ENCODE data around the gene SP140.
"Not testable (repeated sequence)": the region's sequence is repeated elsewhere in the genome, so short reads cannot be mapped to it uniquely, and the experiment has no call there.

The SP140 gene

DNA sequence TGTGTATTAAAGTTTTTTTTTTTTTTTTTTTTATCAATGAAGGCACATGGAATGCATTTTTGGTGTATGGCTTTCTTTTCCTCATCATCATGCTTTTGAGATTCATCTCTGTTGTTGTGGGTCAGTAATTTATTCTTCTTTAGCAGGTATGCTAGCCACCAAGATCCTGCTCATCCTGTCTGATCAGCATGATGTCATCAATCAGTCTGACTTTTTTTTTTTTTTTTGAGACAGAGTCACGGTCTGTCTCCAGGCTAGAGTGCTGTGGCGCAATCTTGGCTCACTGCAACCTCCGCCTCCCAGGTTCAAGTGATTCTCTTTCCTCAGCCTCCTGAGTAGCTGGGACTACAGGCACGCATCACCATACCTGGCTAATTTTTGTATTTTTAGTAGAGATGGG is 2.7 kb upstream of the SP140 start:
- not testable (repeated sequence) for FAIRE-seq; DNase-seq (ENCODE audit: extremely low spot score, insufficient read length, low read depth)

GRCh38 chr2:230224458-230224857 is 1.1 kb upstream of the SP140 start:
- DNase-seq (ENCODE audit: extremely low spot score, insufficient read length, low read depth) (no peak), FAIRE-seq (peak; percentile 88)

- DNase-seq (ENCODE audit: extremely low spot score, insufficient read length, low read depth) (no peak), FAIRE-seq (no peak)
These were observed 565 bp downstream of the SP140 start for GRCh38 chr2:230226051-230226551.

DNA sequence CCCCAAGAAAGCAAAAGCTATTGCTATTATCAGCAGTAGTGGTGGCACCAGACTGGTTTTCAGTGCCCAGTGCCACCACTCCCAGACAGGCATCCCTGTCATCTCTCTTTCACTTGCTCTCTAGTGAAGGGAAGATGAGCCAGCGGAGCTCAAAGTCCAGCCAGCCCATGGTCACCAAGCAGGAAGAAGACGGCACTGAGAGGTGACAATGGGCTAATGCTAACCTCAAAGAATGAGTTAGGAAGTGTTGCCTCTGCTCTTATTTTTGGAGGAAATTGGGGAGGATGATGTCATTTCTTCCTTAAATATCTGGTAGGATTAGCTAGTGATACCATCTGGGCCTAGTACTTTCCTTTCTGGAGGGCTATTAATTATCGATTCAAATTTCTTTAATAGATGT is 1.7 kb downstream of the SP140 start:
- FAIRE-seq (no peak), DNase-seq (ENCODE audit: extremely low spot score, insufficient read length, low read depth) (no peak)

DNA sequence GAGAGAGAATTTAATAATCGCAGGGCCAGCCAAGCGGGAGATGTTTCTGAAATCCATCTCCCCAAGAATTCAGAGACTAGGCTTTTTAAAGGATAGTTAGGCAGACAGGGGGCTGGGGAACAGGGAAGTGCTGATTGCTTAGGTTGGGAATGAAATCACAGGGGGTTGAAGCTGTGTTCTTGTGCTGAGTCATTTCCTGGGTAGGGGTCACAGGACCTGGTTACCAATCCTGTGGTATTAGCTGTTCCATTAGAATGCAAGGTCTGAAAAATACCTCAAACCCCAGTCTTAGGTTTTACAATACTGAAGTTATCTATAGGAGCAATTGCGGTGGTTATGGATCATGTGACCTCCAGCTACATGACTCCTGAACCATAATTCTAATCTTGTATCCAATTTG is 4.6 kb downstream of the SP140 start:
- DNase-seq (ENCODE audit: extremely low spot score, insufficient read length, low read depth) (no peak), FAIRE-seq (peak; percentile 81)

GRCh38 chr2:230230496-230231200 is 5.1 kb downstream of the SP140 start:
- DNase-seq (ENCODE audit: extremely low spot score, insufficient read length, low read depth) (no peak), FAIRE-seq (peak; percentile 48)

GRCh38 chr2:230231251-230231650 is 5.7 kb downstream of the SP140 start:
- DNase-seq (ENCODE audit: extremely low spot score, insufficient read length, low read depth) (no peak), FAIRE-seq (peak; percentile 60)

DNA sequence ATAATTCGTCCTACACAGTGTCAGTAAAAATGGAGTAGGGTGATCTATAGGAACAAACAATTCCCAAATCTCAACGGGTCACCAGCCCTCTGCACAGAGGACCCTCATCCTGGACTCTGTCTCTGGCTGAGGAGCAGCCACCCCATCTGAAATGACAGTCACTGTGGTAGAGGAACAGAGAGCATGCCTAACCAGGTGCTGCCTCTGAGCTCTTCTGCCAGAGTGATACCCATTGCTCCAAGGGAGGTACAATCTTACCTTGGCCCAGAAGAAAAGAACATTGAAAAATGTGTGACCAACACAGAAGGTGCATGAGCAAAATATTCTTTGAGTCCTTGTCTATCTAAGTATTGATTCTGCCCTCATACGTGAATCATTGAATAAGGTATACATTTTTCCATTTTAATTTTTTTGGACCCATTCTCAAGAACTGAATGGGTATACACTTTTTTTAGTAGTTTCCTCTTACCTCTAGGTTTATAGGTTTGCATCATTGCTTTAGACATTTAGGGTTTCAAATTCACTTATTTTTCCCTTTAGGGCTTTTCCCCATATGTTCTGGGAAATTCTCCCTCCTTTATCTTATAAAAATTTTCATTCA is 8.7 kb downstream of the SP140 start:
- no peak for DNase-seq (ENCODE audit: extremely low spot score, insufficient read length, low read depth)
- FAIRE-seq: peak; percentile 86

GRCh38 chr2:230234845-230235244 is 9.3 kb downstream of the SP140 start:
- peak; percentile 84 for FAIRE-seq
- DNase-seq (ENCODE audit: extremely low spot score, insufficient read length, low read depth): no peak

GRCh38 chr2:230244211-230244610 is 18.7 kb downstream of the SP140 start:
- no peak for DNase-seq (ENCODE audit: extremely low spot score, insufficient read length, low read depth)
- no peak for FAIRE-seq

- no peak for FAIRE-seq
- DNase-seq (ENCODE audit: extremely low spot score, insufficient read length, low read depth): no peak
These were observed 20.7 kb downstream of the SP140 start for GRCh38 chr2:230246206-230246605.

DNA sequence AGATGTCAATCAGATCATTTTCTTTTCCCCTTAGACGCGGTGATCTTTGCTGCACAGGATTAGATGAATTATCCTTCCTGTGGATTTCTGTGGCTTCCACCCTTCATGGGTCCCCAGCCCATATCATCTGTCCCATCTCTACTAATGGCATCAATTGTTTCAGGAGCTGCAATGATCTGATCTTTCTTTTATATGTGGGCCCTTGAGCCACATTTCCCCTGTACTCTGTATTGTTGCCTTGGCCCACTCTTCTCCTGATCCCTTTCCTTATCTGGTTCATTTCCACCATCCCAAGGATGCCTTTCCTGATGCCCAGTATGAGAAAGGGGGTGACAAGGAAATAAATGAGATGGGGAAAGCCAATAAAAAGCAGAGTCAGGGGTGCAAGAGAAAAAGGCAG is 24.7 kb downstream of the SP140 start:
- DNase-seq (ENCODE audit: extremely low spot score, insufficient read length, low read depth): no peak
- FAIRE-seq: no peak

DNA sequence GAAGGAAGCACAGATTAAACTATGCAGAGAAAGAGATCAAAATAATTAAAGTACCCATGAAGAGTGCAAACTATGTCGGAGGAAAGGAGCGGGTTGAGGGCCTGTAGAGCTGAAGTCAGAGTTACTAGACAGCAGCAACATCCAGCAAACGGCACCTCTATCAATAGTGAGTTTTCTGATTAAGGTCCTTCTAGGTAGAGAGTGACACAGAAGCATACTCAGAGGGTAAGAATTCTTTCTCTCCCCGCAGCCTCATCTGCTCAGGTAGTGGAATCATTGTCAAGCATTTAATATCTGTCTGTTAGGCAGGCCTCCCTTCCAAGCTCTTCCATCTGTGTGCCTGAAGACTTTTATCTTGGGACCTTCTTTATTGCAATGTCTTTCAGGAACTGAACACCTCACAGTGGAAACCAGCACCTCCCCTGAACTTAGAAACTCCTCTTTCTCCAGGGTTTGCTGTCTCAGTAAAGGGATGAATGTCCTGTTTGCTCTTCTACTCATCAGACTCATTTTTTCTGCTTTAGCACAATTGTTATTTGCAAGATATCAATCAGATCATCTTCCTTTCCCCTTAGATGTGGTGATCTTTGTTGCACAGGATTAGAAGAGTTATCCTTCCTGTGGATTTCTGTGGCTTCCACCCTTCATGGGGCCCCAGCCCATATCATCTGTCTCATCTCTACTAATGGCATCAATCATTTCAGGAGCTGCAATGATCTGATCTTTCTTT is 28.8 kb downstream of the SP140 start:
- DNase-seq (ENCODE audit: extremely low spot score, insufficient read length, low read depth): no peak
- no peak for FAIRE-seq

DNA sequence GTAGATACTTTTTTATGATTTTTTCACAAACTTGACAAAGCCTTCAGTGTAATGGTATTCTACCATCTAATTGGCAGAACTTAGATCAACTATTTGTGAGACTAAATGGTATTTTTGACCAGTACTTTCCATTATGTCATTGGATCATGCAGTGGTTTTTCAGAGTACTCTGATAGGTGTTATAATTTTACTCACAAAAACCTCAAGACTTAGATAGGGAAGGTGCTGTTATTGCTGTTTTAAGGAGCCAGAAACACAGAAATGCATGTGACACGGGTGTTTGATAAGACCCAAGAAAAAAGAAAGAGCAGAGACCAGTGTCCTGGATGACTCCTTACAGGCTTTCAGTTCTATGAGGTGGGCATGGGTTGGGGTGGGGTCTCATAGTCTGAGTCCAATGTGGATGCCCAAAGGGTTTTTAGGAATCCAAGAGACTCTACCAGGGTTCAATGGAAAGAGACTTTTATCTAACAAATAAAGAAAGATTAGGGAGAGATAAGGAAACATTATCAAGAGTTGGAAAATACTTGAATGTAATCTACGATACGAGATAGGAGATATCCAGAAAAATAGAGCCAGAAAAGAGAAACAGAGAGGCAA is 31.3 kb downstream of the SP140 start:
- DNase-seq (ENCODE audit: extremely low spot score, insufficient read length, low read depth) (no peak), FAIRE-seq (peak; percentile 26)

- DNase-seq (ENCODE audit: extremely low spot score, insufficient read length, low read depth): no peak
- no peak for FAIRE-seq
These were observed 32.9 kb downstream of the SP140 start for GRCh38 chr2:230258483-230258882.

GRCh38 chr2:230262246-230262645 is 36.7 kb downstream of the SP140 start:
- FAIRE-seq (peak; percentile 74), DNase-seq (ENCODE audit: extremely low spot score, insufficient read length, low read depth) (no peak)

- DNase-seq (ENCODE audit: extremely low spot score, insufficient read length, low read depth); FAIRE-seq: not testable (repeated sequence)
These were observed 39.4 kb downstream of the SP140 start for GRCh38 chr2:230264945-230265344.

- FAIRE-seq: no peak
- no peak for DNase-seq (ENCODE audit: extremely low spot score, insufficient read length, low read depth)
These were observed 41.1 kb downstream of the SP140 start for GRCh38 chr2:230266638-230267037.

DNA sequence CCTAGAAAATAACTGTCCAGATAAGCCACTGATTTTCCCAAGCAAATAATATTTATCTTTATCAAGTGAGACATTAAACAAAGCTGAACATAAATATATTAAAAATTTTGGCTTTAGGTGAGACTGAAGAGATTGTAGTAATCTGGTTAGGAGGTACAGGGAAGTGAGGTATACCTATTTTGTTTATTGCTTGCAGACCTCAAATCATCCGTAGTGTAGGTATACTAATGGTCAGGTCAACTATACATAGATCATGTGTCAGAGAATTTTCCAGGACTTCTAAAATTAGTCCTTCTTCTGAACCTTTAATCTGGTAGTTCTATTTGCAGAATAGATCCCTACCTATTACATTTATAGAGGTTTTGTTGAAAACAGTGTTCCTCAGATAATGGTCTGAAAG is 41.5 kb downstream of the SP140 start:
- FAIRE-seq: no peak
- no peak for DNase-seq (ENCODE audit: extremely low spot score, insufficient read length, low read depth)

DNA sequence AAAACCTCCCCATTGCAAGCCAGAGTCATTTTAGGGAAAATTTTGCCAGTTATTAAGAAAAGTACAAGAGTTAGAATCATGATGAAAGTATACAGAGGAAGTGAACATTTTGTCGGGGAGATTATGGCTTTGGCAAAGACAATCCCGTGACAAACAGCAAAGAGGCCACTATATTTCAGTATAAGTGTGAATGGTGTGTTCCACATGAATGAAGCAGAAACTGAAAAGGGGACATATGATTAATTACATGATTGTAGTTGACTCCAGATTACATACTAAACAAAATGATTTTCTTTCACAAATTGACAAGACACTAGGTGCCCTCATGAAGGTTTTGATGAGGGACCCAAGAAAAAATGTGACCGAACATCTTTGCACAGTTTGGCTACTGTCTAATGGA is 42.0 kb downstream of the SP140 start:
- FAIRE-seq (peak; percentile 91), DNase-seq (ENCODE audit: extremely low spot score, insufficient read length, low read depth) (no peak)
